NCI-H2227 (cell line): ENCODE results near the gene CRYBG2.
"Not testable (repeated sequence)": the region's sequence is repeated elsewhere in the genome, so short reads cannot be mapped to it uniquely, and the experiment has no call there.

Experiments used
- DNase-seq: peaks from one replicate; lab custom pipeline; 2025; ENCODE audit not compliant: unreplicated experiment; lab: John Stamatoyannopoulos, UW

CRYBG2 gene

GRCh38 chr1:26322042-26322331 lies 31.9 kb downstream of the CRYBG2 start:
- DNase-seq, result no peak

- DNase-seq, result peak; percentile 91
Observed at GRCh38 chr1:26321315-26322041, 32.5 kb downstream of the CRYBG2 start.

GRCh38 chr1:26320896-26321295 lies 33.0 kb downstream of the CRYBG2 start:
- DNase-seq, result no peak

GRCh38 chr1:26318338-26319064 lies 35.4 kb downstream of the CRYBG2 start:
- no peak for DNase-seq

- no peak for DNase-seq
Observed at GRCh38 chr1:26317612-26318337, 36.2 kb downstream of the CRYBG2 start, which contains the start of gene CD52. Gene CD52 (plus strand): TSS chr1:26317958. CDS start chr1:26318018, 60 bp downstream.

GRCh38 chr1:26317146-26317545 lies 36.8 kb downstream of the CRYBG2 start:
- DNase-seq, result no peak

- no peak for DNase-seq
Observed at GRCh38 chr1:26315874-26316850, 37.8 kb downstream of the CRYBG2 start.

- DNase-seq, result no peak
Observed at GRCh38 chr1:26314501-26314900, 39.4 kb downstream of the CRYBG2 start.

- DNase-seq, result not testable (repeated sequence)
Observed at GRCh38 chr1:26307966-26308899, 45.7 kb downstream of the CRYBG2 start.

- DNase-seq, result no peak
Observed at GRCh38 chr1:26307363-26307781, 46.6 kb downstream of the CRYBG2 start.

- DNase-seq, result peak; percentile 98
Observed at GRCh38 chr1:26306290-26307229, 47.4 kb downstream of the CRYBG2 start, which contains the start of gene UBXN11. Gene UBXN11 (minus strand): TSS chr1:26306636. CDS start chr1:26302883, 3,753 bp downstream.

GRCh38 chr1:26305667-26306289 lies 48.2 kb downstream of the CRYBG2 start:
- no peak for DNase-seq

GRCh38 chr1:26302733-26303405 lies 51.1 kb downstream of the CRYBG2 start:
- DNase-seq, result no peak

GRCh38 chr1:26300578-26301275 lies 53.2 kb downstream of the CRYBG2 start:
- no peak for DNase-seq

- no peak for DNase-seq
Observed at GRCh38 chr1:26297791-26298124, 56.2 kb downstream of the CRYBG2 start.

GRCh38 chr1:26297057-26297790 lies 56.7 kb downstream of the CRYBG2 start:
- DNase-seq, result no peak
